Testis (tissue), 2 donors: ENCODE measurements around the gene PCP2.

Source experiments
- POLR2A ChIP-seq: fragments of 450-650 bp; IDR thresholded peaks from one replicate; pipeline ENCODE4 v1.6.1; 2017; ENCODE audit warnings: antibody characterized with exemption, mild to moderate bottlenecking, moderate library complexity
- TF ChIP-seq, protein P1 (sequence below), 3 experiments: fragments of 450-650 bp in 2 of 3; fragments of 200-600 bp in 1 of 3; sonication (generic) in 1 of 3; IDR thresholded peaks; one replicate each; pipeline ENCODE4 v1.5.1; 2016 to 2019; ENCODE audit warnings: antibody characterized with exemption in 3 of 3, mild to moderate bottlenecking in 2 of 3, moderate library complexity in 1 of 3

DNA sequence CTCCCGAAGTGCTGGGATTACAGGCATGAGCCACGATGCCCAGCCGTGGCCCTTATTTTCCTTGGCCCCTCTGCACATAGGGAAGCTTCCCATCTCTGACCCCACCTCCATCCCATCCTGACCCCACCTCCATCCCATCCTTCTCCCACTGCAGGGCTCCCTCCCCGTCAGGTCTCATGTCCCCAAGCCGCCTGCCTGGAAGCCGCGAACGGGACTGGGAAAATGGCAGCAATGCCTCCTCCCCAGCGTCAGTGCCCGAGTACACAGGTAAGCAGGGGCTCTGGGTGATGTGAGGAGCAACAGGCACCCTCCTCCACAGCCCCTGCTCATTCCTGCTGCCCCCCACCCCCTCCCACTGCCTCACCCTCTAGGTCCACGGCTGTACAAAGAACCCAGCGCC lies 16.3 kb downstream of the PCP2 start:
- no peak for TF ChIP-seq POLR2A
- TF ChIP-seq, protein P1, sequence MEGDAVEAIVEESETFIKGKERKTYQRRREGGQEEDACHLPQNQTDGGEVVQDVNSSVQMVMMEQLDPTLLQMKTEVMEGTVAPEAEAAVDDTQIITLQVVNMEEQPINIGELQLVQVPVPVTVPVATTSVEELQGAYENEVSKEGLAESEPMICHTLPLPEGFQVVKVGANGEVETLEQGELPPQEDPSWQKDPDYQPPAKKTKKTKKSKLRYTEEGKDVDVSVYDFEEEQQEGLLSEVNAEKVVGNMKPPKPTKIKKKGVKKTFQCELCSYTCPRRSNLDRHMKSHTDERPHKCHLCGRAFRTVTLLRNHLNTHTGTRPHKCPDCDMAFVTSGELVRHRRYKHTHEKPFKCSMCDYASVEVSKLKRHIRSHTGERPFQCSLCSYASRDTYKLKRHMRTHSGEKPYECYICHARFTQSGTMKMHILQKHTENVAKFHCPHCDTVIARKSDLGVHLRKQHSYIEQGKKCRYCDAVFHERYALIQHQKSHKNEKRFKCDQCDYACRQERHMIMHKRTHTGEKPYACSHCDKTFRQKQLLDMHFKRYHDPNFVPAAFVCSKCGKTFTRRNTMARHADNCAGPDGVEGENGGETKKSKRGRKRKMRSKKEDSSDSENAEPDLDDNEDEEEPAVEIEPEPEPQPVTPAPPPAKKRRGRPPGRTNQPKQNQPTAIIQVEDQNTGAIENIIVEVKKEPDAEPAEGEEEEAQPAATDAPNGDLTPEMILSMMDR (IDR thresholded peaks at IDR 0.05) = no peak
